Hepatocyte (in vitro differentiated cells): Measurements from ENCODE around the gene ASF1B. TPM values are rescaled to one million over a fixed set of nuclear protein-coding genes. Genes with fewer than 3 reads are reported as not detected.

Experiments
- DNase-seq: peaks from one replicate; pipeline ENCODE4 v3.0.0-alpha.2; 2016; ENCODE audit warnings: low spot score
- H2AFZ ChIP-seq: fragments of 200-600 bp; sonication (generic); 2 replicates; pipeline ENCODE4 v1.6.0; 2016; ENCODE audit warnings: antibody characterized with exemption, mild to moderate bottlenecking
- H3K27ac ChIP-seq: fragments of 200-600 bp; sonication (generic); 2 replicates; pipeline ENCODE4 v1.5.1; 2016; ENCODE audit warnings: mild to moderate bottlenecking
- H3K27me3 ChIP-seq: fragments of 200-600 bp; sonication (generic); 2 replicates; pipeline ENCODE4 v1.6.1; 2016
- H3K36me3 ChIP-seq: fragments of 200-600 bp; sonication (generic); replicated peaks from 2 replicates; pipeline ENCODE4 v1.5.1; 2016; ENCODE audit warnings: low read depth; ENCODE audit not compliant: insufficient read depth
- H3K4me1 ChIP-seq: fragments of 200-600 bp; sonication (generic); 2 replicates; pipeline ENCODE4 v1.5.1; 2016; ENCODE audit warnings: mild to moderate bottlenecking, moderate library complexity; ENCODE audit not compliant: insufficient read depth
- H3K4me2 ChIP-seq: fragments of 200-600 bp; sonication (generic); 2 replicates; pipeline ENCODE4 v1.6.0; 2016
- H3K4me3 ChIP-seq: fragments of 200-600 bp; sonication (generic); 2 replicates; pipeline ENCODE4 v1.5.1; 2016; ENCODE audit warnings: mild to moderate bottlenecking
- H3K79me2 ChIP-seq: fragments of 200-600 bp; sonication (generic); 2 replicates; pipeline ENCODE4 v1.6.0; 2017; ENCODE audit warnings: mild to moderate bottlenecking
- H3K9me2 ChIP-seq: fragments of 200-600 bp; sonication (generic); replicated peaks from 2 replicates; pipeline ENCODE4 v1.6.0; 2017; ENCODE audit warnings: mild to moderate bottlenecking; ENCODE audit not compliant: insufficient read depth
- H3K9me3 ChIP-seq: fragments of 200-600 bp; sonication (generic); 2 replicates; pipeline ENCODE4 v1.5.1; 2016; ENCODE audit warnings: low read depth, mild to moderate bottlenecking
- H4K20me1 ChIP-seq: fragments of 200-600 bp; sonication (generic); 2 replicates; pipeline ENCODE4 v1.6.0; 2016; ENCODE audit warnings: mild to moderate bottlenecking; ENCODE audit not compliant: insufficient read depth, poor library complexity, severe bottlenecking
- CTCF ChIP-seq: fragments of 200-600 bp; sonication (generic); IDR thresholded peaks from 2 replicates; pipeline ENCODE4 v1.5.1; 2016; ENCODE audit warnings: antibody characterized with exemption, mild to moderate bottlenecking; ENCODE audit not compliant: poor library complexity
- EZH2 ChIP-seq: fragments of 200-600 bp; sonication (generic); IDR thresholded peaks from 2 replicates; pipeline ENCODE4 v1.6.1; 2016; ENCODE audit warnings: antibody characterized with exemption, mild to moderate bottlenecking, borderline replicate concordance
- EZH2phosphoT487 ChIP-seq: fragments of 200-600 bp; sonication (generic); IDR thresholded peaks from one replicate; pipeline ENCODE4 v1.6.1; 2018; ENCODE audit warnings: antibody characterized with exemption, mild to moderate bottlenecking, low read depth, moderate library complexity; ENCODE audit not compliant: unreplicated experiment, severe bottlenecking
- WGBS: methylation state at CpG from one replicate; pipeline ENCODE4 v1.1.6; 2016; ENCODE audit warnings: low lambda C conversion rate; ENCODE audit errors: missing lambda C conversion rate; 5-methylcytosine and 5-hydroxymethylcytosine counted together
- polyA plus RNA-seq: library from polyadenylated mRNA; unstranded; fragments of >200 nt; fragmentation: Nextera tagmentation; extraction: Ambion mirVana; gene quantifications from 2 replicates; pipeline ENCODE4 v1.2.1, GENCODE V29; 2016
- total RNA-seq: library from RNA; depleted of rRNA; stranded (reverse); fragments of >200 nt; gene quantifications from 2 replicates; pipeline ENCODE4 v1.2.3, GENCODE V29; 2014

The ASF1B gene
- total and polyA plus RNA-seq, 2 experiments from 2014 or later = 5.1 to 12.4 TPM

- H4K20me1 ChIP-seq = no peaks in the 10 kb centered on the region
- no peaks in the 10 kb centered on the region for H3K36me3 ChIP-seq
- no peak for DNase-seq
- H3K4me3 ChIP-seq = no peak overlapping the region
- no peak overlapping the region for H2AFZ ChIP-seq
- H3K4me2 ChIP-seq = no peak overlapping the region
- no peaks in the 10 kb centered on the region for H3K79me2 ChIP-seq
- no peaks in the 10 kb centered on the region for H3K9me3 ChIP-seq
- H3K4me1 ChIP-seq = no peaks in the 10 kb centered on the region
- H3K9me2 ChIP-seq = no peaks in the 10 kb centered on the region
- TF ChIP-seq EZH2phosphoT487 = no peak
- TF ChIP-seq CTCF = no peak
- no peak for TF ChIP-seq EZH2
- H3K27ac ChIP-seq = no peak overlapping the region
- no peaks in the 10 kb centered on the region for H3K27me3 ChIP-seq
- 96% methylated on average over 6 of the region's 6 CpGs for WGBS
These were observed 35.3 kb downstream of the ASF1B start for GRCh38 chr19:14101003-14101545.

- DNase-seq = no peak
- H3K36me3 ChIP-seq = no peaks in the 10 kb centered on the region
These were observed 38.7 kb downstream of the ASF1B start for GRCh38 chr19:14097532-14098151.

GRCh38 chr19:14096272-14096992 lies 40.0 kb downstream of the ASF1B start:
- TF ChIP-seq EZH2phosphoT487 = no peak
- TF ChIP-seq CTCF = no peak
- TF ChIP-seq EZH2 = no peak

More at GRCh38 chr19:14097532-14098151, 38.7 kb downstream of the ASF1B start:
- Histone ChIP-seq H4K20me1 (no peaks in the 10 kb centered on the region), H2AFZ (no peak overlapping the region), H3K79me2 (no peaks in the 10 kb centered on the region), H3K9me3 (no peaks in the 10 kb centered on the region), H3K27me3 (no peaks in the 10 kb centered on the region), H3K4me3 (no peak overlapping the region), H3K4me1 (no peaks in the 10 kb centered on the region), H3K9me2 (no peaks in the 10 kb centered on the region), H3K4me2 (no peak overlapping the region), H3K27ac (no peak overlapping the region)
- TF ChIP-seq CTCF = no peak
- TF ChIP-seq EZH2 = no peak
- no peak for TF ChIP-seq EZH2phosphoT487
- 91% methylated on average over 21 of the region's 21 CpGs for WGBS

More at GRCh38 chr19:14096272-14096992, 40.0 kb downstream of the ASF1B start:
- Histone ChIP-seq H3K4me2 (no peak overlapping the region), H3K9me3 (no peaks in the 10 kb centered on the region), H3K4me3 (no peak overlapping the region), H3K36me3 (no peaks in the 10 kb centered on the region), H4K20me1 (no peaks in the 10 kb centered on the region), H3K27ac (no peak overlapping the region), H2AFZ (no peak overlapping the region), H3K27me3 (no peaks in the 10 kb centered on the region), H3K9me2 (no peaks in the 10 kb centered on the region), H3K4me1 (no peaks in the 10 kb centered on the region), H3K79me2 (no peaks in the 10 kb centered on the region)
- DNase-seq = no peak
- 97% methylated on average over 11 of the region's 11 CpGs for WGBS
